Measurements from ENCODE around the gene TRIM71.

- TF ChIP-seq CTCF (IDR thresholded peaks at IDR 0.05), result no peak
- TF ChIP-seq EZH2 (IDR thresholded peaks at IDR 0.05; ENCODE audit: borderline replicate concordance, insufficient read depth, low read depth, low read length, poor library complexity, severe bottlenecking), result no peak
Measured at GRCh38 chr3:32888739-32889138, 70.9 kb downstream of the TRIM71 start.
